GM19238 (cell line): ENCODE results near the gene CFAP61.
"Not testable (repeated sequence)": the region's sequence is repeated elsewhere in the genome, so short reads cannot be mapped to it uniquely, and the experiment has no call there.

ENCODE experiments used
- DNase-seq: peaks from one replicate; pipeline ENCODE4 v3.0.0; 2011; ENCODE audit warnings: low spot score; ENCODE audit not compliant: insufficient read length

CFAP61 gene

GRCh38 chr20:20207872-20208271, 155.5 kb downstream of the CFAP61 start:
- DNase-seq, result peak; percentile 32

GRCh38 chr20:20209684-20210083, 157.4 kb downstream of the CFAP61 start:
- DNase-seq, result no peak

- DNase-seq, result no peak
These were observed 158.0 kb downstream of the CFAP61 start for GRCh38 chr20:20210327-20210726.

GRCh38 chr20:20210943-20211273, 158.6 kb downstream of the CFAP61 start:
- DNase-seq, result no peak

GRCh38 chr20:20211274-20211987, 159.1 kb downstream of the CFAP61 start:
- DNase-seq, result no peak

GRCh38 chr20:20211988-20212518, 159.7 kb downstream of the CFAP61 start:
- no peak for DNase-seq

GRCh38 chr20:20212675-20213096, 160.4 kb downstream of the CFAP61 start:
- DNase-seq, result no peak

GRCh38 chr20:20213526-20214121, 161.3 kb downstream of the CFAP61 start:
- no peak for DNase-seq

- DNase-seq, result no peak
These were observed 162.5 kb downstream of the CFAP61 start for GRCh38 chr20:20214757-20215275.

- DNase-seq, result no peak
These were observed 163.8 kb downstream of the CFAP61 start for GRCh38 chr20:20215976-20216727.

- no peak for DNase-seq
These were observed 164.6 kb downstream of the CFAP61 start for GRCh38 chr20:20216941-20217340.

GRCh38 chr20:20217621-20218020, 165.3 kb downstream of the CFAP61 start:
- no peak for DNase-seq

- not testable (repeated sequence) for DNase-seq
These were observed 165.8 kb downstream of the CFAP61 start for GRCh38 chr20:20218106-20218505.

GRCh38 chr20:20219016-20219415, 166.7 kb downstream of the CFAP61 start:
- no peak for DNase-seq

- no peak for DNase-seq
These were observed 167.8 kb downstream of the CFAP61 start for GRCh38 chr20:20220134-20220533.

GRCh38 chr20:20223981-20224380, 171.6 kb downstream of the CFAP61 start:
- no peak for DNase-seq

GRCh38 chr20:20224806-20225205, 172.5 kb downstream of the CFAP61 start:
- DNase-seq, result no peak

- DNase-seq, result no peak
These were observed 173.2 kb downstream of the CFAP61 start for GRCh38 chr20:20225325-20226043.

GRCh38 chr20:20226554-20226953, 174.2 kb downstream of the CFAP61 start:
- no peak for DNase-seq

GRCh38 chr20:20227013-20227571, 174.8 kb downstream of the CFAP61 start:
- no peak for DNase-seq

- no peak for DNase-seq
These were observed 176.0 kb downstream of the CFAP61 start for GRCh38 chr20:20228351-20228750.
